Activated CD4-positive, alpha-beta T cell treated with anti-CD3 and anti-CD28 coated beads, Interleukin-2, amount 10 ng/mL, durations not matched to agents 24 days and 14 days (primary cell): ENCODE results near the gene GSK3B. TPM values are rescaled to one million over a fixed set of nuclear protein-coding genes. Genes with fewer than 3 reads are reported as not detected.

Source experiments
- DNase-seq: peaks from one replicate; pipeline ENCODE4 v3.0.0; 2022
- H3K27ac Mint-ChIP-seq: one replicate; pipeline ENCODE4 v1.8.0; 2022; ENCODE audit warnings: mild to moderate bottlenecking, mixed read lengths
- H3K27me3 Mint-ChIP-seq: one replicate; pipeline ENCODE4 v1.8.0; 2022; ENCODE audit warnings: mixed read lengths
- H3K36me3 Mint-ChIP-seq: one replicate; pipeline ENCODE4 v1.8.0; 2022; ENCODE audit warnings: low read depth, mild to moderate bottlenecking, mixed read lengths
- H3K4me1 Mint-ChIP-seq: one replicate; pipeline ENCODE4 v1.8.0; 2021; ENCODE audit warnings: mixed read lengths
- H3K4me3 Mint-ChIP-seq: one replicate; pipeline ENCODE4 v1.8.0; 2022; ENCODE audit warnings: mild to moderate bottlenecking, moderate library complexity, mixed read lengths
- H3K9me3 Mint-ChIP-seq: one replicate; pipeline ENCODE4 v1.8.0; 2021; ENCODE audit warnings: mixed read lengths
- intact Hi-C: fragments of 100-400 bp; cut with micrococcal nuclease; formaldehyde crosslinking; loops from one replicate; pipeline ENCODE4 v1.15.1; 2023
- total RNA-seq: library from RNA; stranded (reverse); gene quantifications from 2 replicates; pipeline ENCODE4 v1.2.3, GENCODE V29; 2022

Gene GSK3B
- total RNA-seq, 1 donor from 2014 or later: 37.1 TPM

DNA sequence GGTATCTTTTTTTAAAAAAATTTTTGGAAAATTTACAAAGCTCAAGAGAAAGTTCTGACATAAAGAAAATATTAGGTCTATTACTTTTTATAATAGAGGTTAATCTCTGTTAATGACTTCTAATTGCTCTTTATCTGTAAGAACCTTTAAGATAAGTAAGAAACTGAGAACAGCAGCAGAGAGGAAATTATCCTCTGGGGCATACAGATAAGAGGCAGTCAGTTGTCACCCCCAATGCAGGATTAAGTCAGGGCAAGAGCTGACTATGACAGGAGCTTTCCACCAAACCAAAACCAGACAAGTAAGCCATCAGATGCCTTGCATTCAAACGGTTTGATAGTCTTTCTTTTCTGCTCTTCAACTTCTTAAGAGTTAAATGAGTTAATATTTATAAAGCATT, 149.0 kb downstream of the GSK3B start:
- no peak for DNase-seq
- peaks cover 14% of the 10 kb centered on the region for H3K4me1 Mint-ChIP-seq

DNA sequence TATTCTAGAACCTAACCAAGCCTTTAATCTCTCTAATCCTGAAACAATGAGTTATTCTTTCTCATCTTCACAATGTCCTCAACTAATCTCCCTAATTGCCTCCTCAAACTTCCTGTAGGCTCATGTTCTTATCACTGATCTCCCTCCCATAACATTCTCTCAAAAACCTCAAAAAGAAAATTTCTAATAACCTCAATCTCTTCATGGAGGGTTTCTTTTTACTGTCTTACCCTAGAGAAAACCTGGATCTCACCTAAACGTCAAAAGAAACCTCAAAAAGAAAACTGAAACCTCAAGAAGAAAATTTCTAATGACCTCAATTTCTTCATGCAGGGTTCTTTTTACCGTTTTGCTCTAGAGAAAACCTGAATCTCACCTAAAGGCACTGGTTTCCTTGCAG, 150.2 kb downstream of the GSK3B start:
- intact Hi-C loops: no loop called here
- no peak overlapping the region for H3K4me3 Mint-ChIP-seq

More for the DNA sequence above, 149.0 kb downstream of the GSK3B start:
- Mint-ChIP-seq H3K4me3 (no peak overlapping the region), H3K27ac (no peak overlapping the region), H3K27me3 (no peaks in the 10 kb centered on the region), H3K9me3 (no peaks in the 10 kb centered on the region), H3K36me3 (peaks cover 4% of the 10 kb centered on the region)
- intact Hi-C loops: no loop called here

GRCh38 chr3:119939077-119939476, 155.2 kb downstream of the GSK3B start:
- Mint-ChIP-seq H3K4me1 (peaks cover 30% of the 10 kb centered on the region), H3K27ac (no peak overlapping the region), H3K27me3 (peaks cover 2% of the 10 kb centered on the region), H3K4me3 (no peak overlapping the region), H3K9me3 (no peaks in the 10 kb centered on the region), H3K36me3 (peaks cover 2% of the 10 kb centered on the region)
- intact Hi-C loops: loop anchor here (5.0 kb wide), 1 partner anchor 47 kb away; no protein-coding TSS in a partner anchor
- no peak for DNase-seq

More for the DNA sequence above, 150.2 kb downstream of the GSK3B start:
- no peak for DNase-seq
- peaks cover 4% of the 10 kb centered on the region for H3K36me3 Mint-ChIP-seq
- H3K27ac Mint-ChIP-seq: no peak overlapping the region
- H3K27me3 Mint-ChIP-seq: no peaks in the 10 kb centered on the region
- peaks cover 17% of the 10 kb centered on the region for H3K4me1 Mint-ChIP-seq
- no peaks in the 10 kb centered on the region for H3K9me3 Mint-ChIP-seq

GRCh38 chr3:119937229-119937628, 157.0 kb downstream of the GSK3B start:
- peak overlapping the region; percentile 60 for H3K4me3 Mint-ChIP-seq
- peak; percentile 84 for DNase-seq
- intact Hi-C loops: loop anchor here (1.0 to 5.0 kb wide), 3 partner anchors 26 to 158 kb away; no protein-coding TSS in a partner anchor

GRCh38 chr3:119934249-119934648, 160.0 kb downstream of the GSK3B start:
- no peak overlapping the region for H3K4me3 Mint-ChIP-seq
- intact Hi-C loops: no loop called here
- no peak overlapping the region for H3K27ac Mint-ChIP-seq
- H3K36me3 Mint-ChIP-seq: peaks cover 2% of the 10 kb centered on the region
- peaks cover 22% of the 10 kb centered on the region for H3K4me1 Mint-ChIP-seq
- H3K27me3 Mint-ChIP-seq: peaks cover 2% of the 10 kb centered on the region
- H3K9me3 Mint-ChIP-seq: no peaks in the 10 kb centered on the region
- no peak for DNase-seq

More at GRCh38 chr3:119937229-119937628, 157.0 kb downstream of the GSK3B start:
- peak overlapping the region; percentile 54 for H3K27ac Mint-ChIP-seq
- H3K36me3 Mint-ChIP-seq: peaks cover 2% of the 10 kb centered on the region
- no peaks in the 10 kb centered on the region for H3K9me3 Mint-ChIP-seq
- peaks cover 24% of the 10 kb centered on the region for H3K4me1 Mint-ChIP-seq
- peaks cover 2% of the 10 kb centered on the region for H3K27me3 Mint-ChIP-seq

DNA sequence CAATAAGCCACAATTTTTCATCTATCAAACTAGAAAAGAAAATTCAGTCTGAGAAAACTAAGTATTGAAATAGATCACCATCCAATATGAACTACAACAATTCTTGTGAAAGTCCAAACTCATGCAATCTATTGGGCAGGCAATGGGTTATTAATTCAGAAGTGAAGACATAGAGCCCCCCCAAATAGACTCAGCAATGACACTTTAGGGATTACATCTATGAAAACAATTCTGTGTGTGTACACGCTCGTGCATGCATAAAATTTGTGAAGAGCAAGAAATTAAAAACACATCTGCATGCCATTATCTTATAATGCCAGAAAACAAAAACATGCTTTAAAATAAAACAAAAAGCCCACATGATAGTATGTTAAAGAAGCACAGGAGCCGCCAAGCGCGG, 161.0 kb downstream of the GSK3B start:
- H3K4me3 Mint-ChIP-seq: no peak overlapping the region
- peaks cover 19% of the 10 kb centered on the region for H3K4me1 Mint-ChIP-seq
- peaks cover 2% of the 10 kb centered on the region for H3K36me3 Mint-ChIP-seq

GRCh38 chr3:119930286-119930685, 164.0 kb downstream of the GSK3B start:
- no peak for DNase-seq
- Mint-ChIP-seq H3K4me3 (no peak overlapping the region), H3K36me3 (no peaks in the 10 kb centered on the region), H3K27ac (no peak overlapping the region), H3K9me3 (no peaks in the 10 kb centered on the region), H3K4me1 (peaks cover 1% of the 10 kb centered on the region), H3K27me3 (no peaks in the 10 kb centered on the region)
- intact Hi-C loops: no loop called here

More for the DNA sequence above, 161.0 kb downstream of the GSK3B start:
- DNase-seq: no peak
- Mint-ChIP-seq H3K9me3 (no peaks in the 10 kb centered on the region), H3K27me3 (peaks cover 2% of the 10 kb centered on the region), H3K27ac (no peak overlapping the region)
- intact Hi-C loops: no loop called here

DNA sequence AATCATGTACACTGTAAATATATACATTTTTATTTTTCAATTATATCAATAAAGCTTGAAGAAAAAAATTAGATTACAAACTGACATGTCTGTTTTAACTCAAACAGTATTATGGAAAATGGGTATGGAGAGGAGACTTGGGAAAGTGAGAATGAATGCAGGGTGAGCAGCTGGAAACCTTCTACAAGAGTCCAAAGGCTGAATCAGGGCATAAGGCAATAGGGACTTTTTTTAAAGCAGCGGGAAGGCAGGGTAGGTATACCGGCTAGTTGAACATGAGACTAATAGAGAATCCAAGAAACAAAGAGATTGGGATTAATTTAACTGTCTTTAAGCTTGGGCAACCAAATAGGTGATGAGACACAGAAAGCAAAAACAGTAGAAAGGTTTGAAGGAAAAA, 167.1 kb downstream of the GSK3B start:
- Mint-ChIP-seq H3K36me3 (no peaks in the 10 kb centered on the region), H3K4me1 (no peaks in the 10 kb centered on the region), H3K4me3 (no peak overlapping the region)

DNA sequence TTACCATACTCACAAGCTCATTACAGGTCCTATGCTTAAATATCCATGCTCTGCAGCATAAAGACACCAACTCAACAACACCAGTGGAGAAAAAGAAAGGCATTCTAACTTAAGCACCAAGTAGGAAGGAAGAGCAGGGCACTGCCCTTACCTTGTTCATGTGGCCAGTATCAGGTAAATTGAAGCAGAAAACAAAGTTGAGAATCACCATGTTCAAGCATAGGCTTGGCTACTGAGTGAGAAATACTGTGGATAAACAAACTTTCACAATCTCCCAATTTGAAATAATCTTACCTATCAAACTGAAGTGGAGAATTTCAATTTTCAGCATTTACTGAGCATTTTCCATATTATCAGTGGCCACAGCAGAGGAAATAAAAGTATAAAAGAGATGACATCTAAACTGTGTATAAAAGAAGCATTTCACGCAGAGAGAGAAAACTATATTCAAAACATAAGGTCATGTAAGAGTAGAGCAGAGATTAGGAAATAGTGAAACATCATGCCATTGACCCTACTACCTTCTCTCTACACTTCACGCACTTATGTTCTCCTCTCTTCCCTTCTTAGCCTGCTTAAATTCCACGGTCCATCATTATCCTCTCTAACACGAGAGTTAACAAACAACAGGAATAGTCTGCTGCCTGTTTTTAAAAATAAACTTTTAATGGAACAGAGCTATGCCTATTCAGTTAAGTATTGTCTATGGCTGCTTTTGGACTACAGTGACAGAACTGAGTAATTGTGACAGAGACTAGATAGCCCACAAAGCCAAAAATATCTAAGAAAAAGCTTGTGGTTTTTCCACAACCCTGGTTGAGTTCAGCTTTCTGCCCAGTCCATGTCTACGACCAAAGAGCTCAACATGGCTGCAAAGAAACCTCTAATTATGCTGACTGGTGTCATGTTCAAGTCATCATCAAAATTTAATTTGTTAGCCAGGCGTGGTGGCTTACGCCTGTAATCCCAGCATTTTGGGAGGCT, 169.8 kb downstream of the GSK3B start:
- no peaks in the 10 kb centered on the region for H3K9me3 Mint-ChIP-seq
- DNase-seq: no peak

More for the DNA sequence above, 167.1 kb downstream of the GSK3B start:
- no peak overlapping the region for H3K27ac Mint-ChIP-seq
- H3K9me3 Mint-ChIP-seq: no peaks in the 10 kb centered on the region
- intact Hi-C loops: no loop called here
- no peak for DNase-seq
- no peaks in the 10 kb centered on the region for H3K27me3 Mint-ChIP-seq

DNA sequence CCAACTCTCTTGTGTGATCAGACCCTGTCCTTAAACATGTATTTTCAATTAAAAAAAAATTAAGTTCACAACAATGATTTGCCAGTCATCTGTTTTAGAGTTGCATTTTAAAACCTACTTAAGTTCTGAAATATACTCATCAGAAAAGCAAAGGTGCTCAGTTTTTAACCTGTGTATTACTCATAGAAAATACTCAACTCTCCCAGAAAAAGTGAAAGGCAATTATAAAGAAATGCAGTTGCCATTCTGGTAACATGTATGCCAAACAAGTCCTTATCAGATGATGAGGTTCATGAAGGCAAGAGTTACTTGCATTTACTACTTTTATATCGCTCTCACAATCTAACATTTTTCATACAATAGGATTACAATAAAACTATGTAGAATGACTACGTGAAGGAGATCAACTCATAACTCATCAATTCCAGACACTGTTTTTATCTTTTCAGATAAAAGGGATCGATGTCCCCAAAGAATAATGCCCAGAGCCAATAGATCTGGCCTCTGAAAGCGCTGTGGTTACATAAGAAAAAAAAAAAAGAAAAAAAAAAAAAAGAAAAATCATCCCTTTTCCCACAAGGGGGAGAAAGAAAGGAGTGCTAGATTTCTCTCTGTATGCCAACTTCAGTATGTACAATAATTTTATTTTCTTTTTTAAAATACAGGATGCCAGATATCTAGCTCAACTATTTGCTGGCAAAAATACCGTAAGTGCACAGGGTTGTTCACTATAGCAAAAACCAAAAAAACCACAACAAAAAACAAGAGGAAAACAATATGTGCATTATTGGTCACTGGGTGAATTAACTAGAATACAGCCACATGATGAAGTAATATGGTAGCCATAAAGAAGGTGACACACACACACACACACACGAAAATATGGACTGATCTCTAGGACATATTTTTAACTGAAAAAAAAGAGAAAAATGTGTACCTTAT, 175.0 kb downstream of the GSK3B start:
- intact Hi-C loops: no loop called here
- Mint-ChIP-seq H3K27ac (no peak overlapping the region), H3K9me3 (no peaks in the 10 kb centered on the region), H3K4me3 (no peak overlapping the region), H3K4me1 (peaks cover 9% of the 10 kb centered on the region), H3K27me3 (no peaks in the 10 kb centered on the region), H3K36me3 (peaks cover 21% of the 10 kb centered on the region)
- no peak for DNase-seq

More for the DNA sequence above, 169.8 kb downstream of the GSK3B start:
- H3K4me1 Mint-ChIP-seq: peaks cover 4% of the 10 kb centered on the region
- H3K27ac Mint-ChIP-seq: no peak overlapping the region
- H3K36me3 Mint-ChIP-seq: peaks cover 12% of the 10 kb centered on the region
- intact Hi-C loops: no loop called here
- no peaks in the 10 kb centered on the region for H3K27me3 Mint-ChIP-seq
- no peak overlapping the region for H3K4me3 Mint-ChIP-seq

DNA sequence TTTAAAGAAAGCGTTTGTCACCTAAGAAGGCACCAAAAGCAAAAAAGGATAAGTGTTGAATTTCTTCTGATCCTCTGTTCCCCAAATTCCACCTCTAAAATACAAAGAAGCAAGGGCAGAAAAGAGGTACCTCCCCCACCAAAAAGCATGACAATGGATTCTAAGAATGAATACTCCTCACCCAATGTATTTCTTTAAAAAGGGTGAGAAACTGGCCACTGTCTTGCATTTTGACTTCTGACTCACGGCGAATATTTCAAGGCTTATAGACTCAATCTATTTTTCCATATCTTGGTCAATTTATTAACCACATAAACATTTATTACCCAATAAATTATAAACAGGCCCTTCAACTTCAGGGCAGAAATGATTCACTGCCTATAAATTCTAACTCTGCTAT, 181.2 kb downstream of the GSK3B start:
- intact Hi-C loops: loop anchor here (5.0 kb wide), 1 partner anchor 429 kb away; no protein-coding TSS in a partner anchor
- peaks cover 20% of the 10 kb centered on the region for H3K4me1 Mint-ChIP-seq
- no peak for DNase-seq
- H3K36me3 Mint-ChIP-seq: peaks cover 39% of the 10 kb centered on the region
- no peaks in the 10 kb centered on the region for H3K27me3 Mint-ChIP-seq
- no peaks in the 10 kb centered on the region for H3K9me3 Mint-ChIP-seq
- H3K4me3 Mint-ChIP-seq: no peak overlapping the region
- peak overlapping the region; percentile 43 for H3K27ac Mint-ChIP-seq

DNA sequence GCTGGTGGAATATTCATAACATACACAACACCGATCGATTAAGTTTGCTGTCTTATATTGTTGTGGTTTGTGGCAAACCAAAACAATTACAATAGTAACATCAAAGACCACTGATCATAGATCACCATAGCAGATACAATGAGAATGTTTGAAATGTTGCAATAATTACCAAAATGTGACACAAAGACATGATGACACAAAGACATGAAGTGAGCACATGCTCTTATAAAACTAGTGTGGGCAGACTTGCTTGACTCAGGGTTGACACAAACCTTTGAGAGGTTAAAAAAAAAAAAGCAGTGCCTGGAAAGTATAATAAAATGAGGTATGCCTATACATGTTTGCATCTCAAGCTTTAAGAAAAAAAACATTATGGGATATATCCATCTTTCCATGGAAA, 182.0 kb downstream of the GSK3B start:
- Mint-ChIP-seq H3K27ac (peak overlapping the region; percentile 79), H3K4me3 (peak overlapping the region; percentile 49), H3K9me3 (no peaks in the 10 kb centered on the region), H3K4me1 (peaks cover 20% of the 10 kb centered on the region), H3K36me3 (peaks cover 39% of the 10 kb centered on the region), H3K27me3 (no peaks in the 10 kb centered on the region)
- intact Hi-C loops: loop anchor here (1.0 to 5.0 kb wide), 2 partner anchors 181 to 430 kb away; no protein-coding TSS in a partner anchor
- no peak for DNase-seq

GRCh38 chr3:119911748-119912147, 182.5 kb downstream of the GSK3B start:
- Mint-ChIP-seq H3K27ac (peak overlapping the region; percentile 79), H3K4me3 (peak overlapping the region; percentile 49), H3K27me3 (no peaks in the 10 kb centered on the region), H3K36me3 (peaks cover 40% of the 10 kb centered on the region), H3K4me1 (peaks cover 19% of the 10 kb centered on the region), H3K9me3 (no peaks in the 10 kb centered on the region)
- peak; percentile 70 for DNase-seq
- intact Hi-C loops: loop anchor here (1.0 to 5.0 kb wide), 3 partner anchors 26 to 431 kb away; no protein-coding TSS in a partner anchor
